ENCODE results near the gene PDE4D.

PDE4D gene

DNA sequence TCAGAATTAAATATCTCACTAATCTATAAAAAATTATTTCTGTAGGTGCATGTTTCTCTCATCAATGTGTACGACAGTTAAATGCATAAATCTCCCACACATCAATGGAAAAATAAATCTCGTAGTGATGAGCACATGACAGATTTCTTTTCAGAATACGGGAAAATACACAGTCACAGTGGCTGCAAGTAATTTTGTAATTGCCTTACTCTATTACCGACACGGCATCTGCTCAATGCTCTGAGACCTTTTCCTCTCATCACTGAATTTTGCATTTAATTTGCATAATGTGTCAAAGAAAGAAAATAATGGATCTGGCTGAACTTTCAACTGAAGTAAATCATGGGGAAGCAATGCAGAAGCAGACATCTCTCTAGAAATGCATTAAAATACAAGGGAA, 37.2 kb downstream of the PDE4D start:
- no peak overlapping the region for H2BK15ac ChIP-seq (ENCODE audit: low read length)
- no peak overlapping the region for H3K9ac ChIP-seq (ENCODE audit: low read depth, low read length, poor library complexity)
- H2BK12ac ChIP-seq (ENCODE audit: low read length): no peak overlapping the region
- no peak overlapping the region for H4K91ac ChIP-seq (ENCODE audit: low read depth, low read length, poor library complexity)
- H3K79me1 ChIP-seq (ENCODE audit: low read depth, low read length): no peaks in the 10 kb centered on the region
- no peak overlapping the region for H2BK5ac ChIP-seq (ENCODE audit: low read length)
- H3K27me3 ChIP-seq (ENCODE audit: control insufficient read depth in 3 of 3, insufficient read depth in 3 of 3, low read depth in 1 of 3, low read length in 3 of 3): no peaks in the 10 kb centered on the region
- H2BK120ac ChIP-seq (ENCODE audit: low read depth, low read length): no peak overlapping the region
- no peak overlapping the region for H3K4ac ChIP-seq (ENCODE audit: low read length)
- no peak for DNase-seq (ENCODE audit: low spot score)
- H2AK5ac ChIP-seq (ENCODE audit: low read depth, low read length): no peak overlapping the region
- H3K18ac ChIP-seq (ENCODE audit: low read length): no peak overlapping the region
- H3K9me3 ChIP-seq (replicated peaks in 1 of 2; ENCODE audit: control insufficient read depth in 2 of 2, insufficient read depth in 1 of 2, low read depth in 1 of 2, low read length in 2 of 2): no peaks in the 10 kb centered on the region
- H3K4me2 ChIP-seq (ENCODE audit: insufficient read depth, low read length, poor library complexity, severe bottlenecking): no peak overlapping the region
- H4K8ac ChIP-seq (ENCODE audit: low read depth, low read length): no peak overlapping the region
- no peak overlapping the region for H3K4me3 ChIP-seq (ENCODE audit: low read length in 2 of 2)
- no peak overlapping the region for H3K14ac ChIP-seq (ENCODE audit: low read length)
- H3K27ac ChIP-seq (replicated peaks; ENCODE audit: low read length): no peak overlapping the region
- H3K23ac ChIP-seq (ENCODE audit: low read depth, low read length, poor library complexity): no peak overlapping the region
- no CpG with 5 or more reads among the region's 5 CpGs for WGBS, 2 donors (ENCODE audit: extremely low coverage in 2 of 2, insufficient read length in 2 of 2, insufficient replicate concordance in 1 of 2)
- no peaks in the 10 kb centered on the region for H3K4me1 ChIP-seq (ENCODE audit: control insufficient read depth in 2 of 2, insufficient read depth in 1 of 2, low read depth in 1 of 2, low read length in 2 of 2)
- H3K36me3 ChIP-seq (replicated peaks in 1 of 2; ENCODE audit: control insufficient read depth in 2 of 2, insufficient read depth in 2 of 2, low read length in 2 of 2): no peaks in the 10 kb centered on the region
- H2AFZ ChIP-seq (ENCODE audit: low read length): no peak overlapping the region

DNA sequence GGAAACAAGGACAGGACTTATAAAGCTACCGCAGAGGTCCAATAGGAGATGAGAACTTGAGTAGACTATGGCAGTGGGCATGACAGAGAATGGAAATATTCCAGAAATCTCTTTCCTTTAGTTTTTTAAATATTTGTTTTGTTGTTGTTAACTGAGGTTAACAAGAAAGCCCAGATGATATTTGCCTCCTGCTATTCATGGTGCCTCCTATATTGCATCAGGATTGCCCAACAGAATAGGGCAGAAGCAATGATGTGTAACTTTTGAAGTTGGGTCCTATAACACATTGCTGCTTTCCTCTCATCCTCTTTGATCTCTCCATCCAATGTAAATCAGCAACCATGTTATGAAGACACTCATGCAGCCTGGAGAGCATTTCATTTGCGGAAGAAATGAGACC, 42.8 kb downstream of the PDE4D start:
- Histone ChIP-seq H3K14ac (ENCODE audit: low read length) (no peak overlapping the region), H3K4ac (ENCODE audit: low read length) (no peak overlapping the region), H3K23ac (ENCODE audit: low read depth, low read length, poor library complexity) (no peak overlapping the region), H2BK120ac (ENCODE audit: low read depth, low read length) (no peak overlapping the region), H2AK5ac (ENCODE audit: low read depth, low read length) (no peak overlapping the region), H4K91ac (ENCODE audit: low read depth, low read length, poor library complexity) (no peak overlapping the region), H2BK5ac (ENCODE audit: low read length) (no peak overlapping the region), H3K4me1 (ENCODE audit: control insufficient read depth in 2 of 2, insufficient read depth in 1 of 2, low read depth in 1 of 2, low read length in 2 of 2) (no peaks in the 10 kb centered on the region), H3K9ac (ENCODE audit: low read depth, low read length, poor library complexity) (no peak overlapping the region), H2BK15ac (ENCODE audit: low read length) (no peak overlapping the region), H3K79me1 (ENCODE audit: low read depth, low read length) (no peaks in the 10 kb centered on the region), H2AFZ (ENCODE audit: low read length) (no peak overlapping the region), H3K27ac (replicated peaks; ENCODE audit: low read length) (no peak overlapping the region), H3K27me3 (ENCODE audit: control insufficient read depth in 3 of 3, insufficient read depth in 3 of 3, low read depth in 1 of 3, low read length in 3 of 3) (no peaks in the 10 kb centered on the region), H3K18ac (ENCODE audit: low read length) (no peak overlapping the region), H3K4me2 (ENCODE audit: insufficient read depth, low read length, poor library complexity, severe bottlenecking) (no peak overlapping the region), H3K9me3 (replicated peaks in 1 of 2; ENCODE audit: control insufficient read depth in 2 of 2, insufficient read depth in 1 of 2, low read depth in 1 of 2, low read length in 2 of 2) (no peaks in the 10 kb centered on the region), H3K36me3 (replicated peaks in 1 of 2; ENCODE audit: control insufficient read depth in 2 of 2, insufficient read depth in 2 of 2, low read length in 2 of 2) (no peaks in the 10 kb centered on the region), H2BK12ac (ENCODE audit: low read length) (no peak overlapping the region), H4K8ac (ENCODE audit: low read depth, low read length) (no peak overlapping the region), H3K4me3 (ENCODE audit: low read length in 2 of 2) (no peak overlapping the region)
- WGBS, 2 donors (ENCODE audit: extremely low coverage in 2 of 2, insufficient read length in 2 of 2, insufficient replicate concordance in 1 of 2): no CpG with 5 or more reads among the region's 2 CpGs
- DNase-seq (ENCODE audit: low spot score): no peak

DNA sequence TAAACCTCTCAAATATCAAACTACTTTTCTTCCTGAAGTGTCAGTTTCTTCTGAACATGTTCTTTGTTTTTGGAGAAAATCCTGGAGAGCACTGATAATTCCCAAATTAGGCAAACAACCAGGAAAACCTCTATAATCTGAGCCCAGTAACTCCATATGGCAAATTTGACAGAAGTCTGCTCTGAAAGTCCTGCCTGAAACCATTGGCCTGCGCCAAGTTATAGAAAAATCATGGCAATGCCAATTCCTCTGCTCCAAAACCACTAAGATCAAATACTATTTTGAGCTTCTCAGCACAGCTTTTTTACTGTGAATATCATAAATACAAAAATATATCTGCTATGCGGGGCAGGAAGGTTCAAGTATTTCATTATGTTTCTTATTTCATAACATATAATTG, 45.9 kb downstream of the PDE4D start:
- Histone ChIP-seq H3K9ac (ENCODE audit: low read depth, low read length, poor library complexity) (no peak overlapping the region), H3K36me3 (replicated peaks in 1 of 2; ENCODE audit: control insufficient read depth in 2 of 2, insufficient read depth in 2 of 2, low read length in 2 of 2) (no peaks in the 10 kb centered on the region), H3K23ac (ENCODE audit: low read depth, low read length, poor library complexity) (no peak overlapping the region), H2BK120ac (ENCODE audit: low read depth, low read length) (no peak overlapping the region), H2AK5ac (ENCODE audit: low read depth, low read length) (no peak overlapping the region), H2BK15ac (ENCODE audit: low read length) (no peak overlapping the region), H3K4me2 (ENCODE audit: insufficient read depth, low read length, poor library complexity, severe bottlenecking) (no peak overlapping the region), H2AFZ (ENCODE audit: low read length) (no peak overlapping the region), H3K79me1 (ENCODE audit: low read depth, low read length) (no peaks in the 10 kb centered on the region), H3K18ac (ENCODE audit: low read length) (no peak overlapping the region), H4K91ac (ENCODE audit: low read depth, low read length, poor library complexity) (no peak overlapping the region), H3K14ac (ENCODE audit: low read length) (no peak overlapping the region), H3K9me3 (replicated peaks in 1 of 2; ENCODE audit: control insufficient read depth in 2 of 2, insufficient read depth in 1 of 2, low read depth in 1 of 2, low read length in 2 of 2) (no peaks in the 10 kb centered on the region), H4K8ac (ENCODE audit: low read depth, low read length) (no peak overlapping the region), H2BK12ac (ENCODE audit: low read length) (no peak overlapping the region), H3K4me1 (ENCODE audit: control insufficient read depth in 2 of 2, insufficient read depth in 1 of 2, low read depth in 1 of 2, low read length in 2 of 2) (no peaks in the 10 kb centered on the region), H3K27me3 (ENCODE audit: control insufficient read depth in 3 of 3, insufficient read depth in 3 of 3, low read depth in 1 of 3, low read length in 3 of 3) (no peaks in the 10 kb centered on the region), H2BK5ac (ENCODE audit: low read length) (no peak overlapping the region), H3K4ac (ENCODE audit: low read length) (no peak overlapping the region), H3K27ac (replicated peaks; ENCODE audit: low read length) (no peak overlapping the region), H3K4me3 (ENCODE audit: low read length in 2 of 2) (no peak overlapping the region)
- DNase-seq (ENCODE audit: low spot score): no peak
- WGBS, 2 donors (ENCODE audit: extremely low coverage in 2 of 2, insufficient read length in 2 of 2, insufficient replicate concordance in 1 of 2): no CpG with 5 or more reads among the region's 2 CpGs

- no peak overlapping the region for H3K4ac ChIP-seq (ENCODE audit: low read length)
- H2BK15ac ChIP-seq (ENCODE audit: low read length): no peak overlapping the region
- no peaks in the 10 kb centered on the region for H3K36me3 ChIP-seq (replicated peaks in 1 of 2; ENCODE audit: control insufficient read depth in 2 of 2, insufficient read depth in 2 of 2, low read length in 2 of 2)
- H3K14ac ChIP-seq (ENCODE audit: low read length): no peak overlapping the region
- DNase-seq (ENCODE audit: low spot score): no peak
- H2BK120ac ChIP-seq (ENCODE audit: low read depth, low read length): no peak overlapping the region
- no peak overlapping the region for H4K91ac ChIP-seq (ENCODE audit: low read depth, low read length, poor library complexity)
- H3K4me3 ChIP-seq (ENCODE audit: low read length in 2 of 2): no peak overlapping the region
- no peak overlapping the region for H3K18ac ChIP-seq (ENCODE audit: low read length)
- H4K8ac ChIP-seq (ENCODE audit: low read depth, low read length): no peak overlapping the region
- no CpG with 5 or more reads among the region's 2 CpGs for WGBS, 2 donors (ENCODE audit: extremely low coverage in 2 of 2, insufficient read length in 2 of 2, insufficient replicate concordance in 1 of 2)
- H3K27ac ChIP-seq (replicated peaks; ENCODE audit: low read length): no peak overlapping the region
- H3K9ac ChIP-seq (ENCODE audit: low read depth, low read length, poor library complexity): no peak overlapping the region
- no peak overlapping the region for H2BK12ac ChIP-seq (ENCODE audit: low read length)
- no peak overlapping the region for H3K4me2 ChIP-seq (ENCODE audit: insufficient read depth, low read length, poor library complexity, severe bottlenecking)
- H2BK5ac ChIP-seq (ENCODE audit: low read length): no peak overlapping the region
- no peaks in the 10 kb centered on the region for H3K4me1 ChIP-seq (ENCODE audit: control insufficient read depth in 2 of 2, insufficient read depth in 1 of 2, low read depth in 1 of 2, low read length in 2 of 2)
- H2AFZ ChIP-seq (ENCODE audit: low read length): no peak overlapping the region
- no peaks in the 10 kb centered on the region for H3K9me3 ChIP-seq (replicated peaks in 1 of 2; ENCODE audit: control insufficient read depth in 2 of 2, insufficient read depth in 1 of 2, low read depth in 1 of 2, low read length in 2 of 2)
- H2AK5ac ChIP-seq (ENCODE audit: low read depth, low read length): no peak overlapping the region
- no peak overlapping the region for H3K23ac ChIP-seq (ENCODE audit: low read depth, low read length, poor library complexity)
- no peaks in the 10 kb centered on the region for H3K79me1 ChIP-seq (ENCODE audit: low read depth, low read length)
- no peaks in the 10 kb centered on the region for H3K27me3 ChIP-seq (ENCODE audit: control insufficient read depth in 3 of 3, insufficient read depth in 3 of 3, low read depth in 1 of 3, low read length in 3 of 3)
Observed at GRCh38 chr5:59845730-59846129, 47.8 kb downstream of the PDE4D start.
